ENCODE measurements around the gene HDAC8.
"Not testable (repeated sequence)": the region's sequence is repeated elsewhere in the genome, so short reads cannot be mapped to it uniquely, and the experiment has no call there.

HDAC8 gene

DNA sequence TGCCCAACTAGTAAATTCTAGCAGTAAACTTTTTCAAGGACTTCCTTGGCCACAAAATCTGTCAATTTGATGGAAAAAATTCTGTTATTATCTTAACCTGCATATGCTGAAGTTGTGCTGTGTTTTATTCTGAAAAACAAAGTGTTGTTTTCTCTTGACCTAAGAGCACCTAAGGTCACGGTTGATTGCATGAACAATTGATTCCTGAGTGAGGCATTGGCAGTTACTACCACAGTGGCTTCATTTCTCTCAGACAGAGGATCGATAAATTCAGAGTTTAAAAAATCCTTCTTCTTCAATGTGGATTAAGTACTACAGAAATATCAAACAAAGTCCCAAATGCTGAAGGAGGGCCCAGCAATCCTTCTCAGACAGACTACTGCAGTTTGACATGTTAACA is 6.2 kb downstream of the HDAC8 start:
- no peaks in the 10 kb centered on the region for H3K36me3 ChIP-seq (ENCODE audit: insufficient read depth)
- H3K27ac ChIP-seq, result no peak overlapping the region
- H3K79me2 ChIP-seq (ENCODE audit: insufficient read depth, low read depth), result peaks cover 5% of the 10 kb centered on the region; the same call in 1 of the 2 replicates

DNA sequence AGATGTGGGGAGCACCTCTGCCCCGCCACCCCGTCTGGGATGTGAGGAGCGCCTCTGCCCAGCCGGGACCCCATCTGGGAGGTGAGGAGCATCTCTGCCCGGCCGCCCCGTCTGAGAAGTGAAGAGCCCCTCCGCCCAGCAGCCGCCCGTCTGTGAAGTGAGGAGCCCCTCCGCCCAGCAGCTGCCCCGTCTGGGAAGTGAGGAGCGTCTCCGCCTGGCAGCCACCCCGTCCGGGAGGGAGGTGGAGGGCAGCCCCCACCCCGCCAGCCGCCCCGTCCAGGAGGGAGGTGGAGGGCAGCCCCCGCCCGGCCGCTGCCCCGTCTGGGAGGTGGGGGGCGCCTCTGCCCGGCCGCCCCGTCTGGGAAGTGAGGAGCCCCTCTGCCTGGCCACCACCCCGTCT is 13.0 kb downstream of the HDAC8 start:
- not testable (repeated sequence) for H2AFZ ChIP-seq (ENCODE audit: low read depth); H3K27ac ChIP-seq; H3K4me3 ChIP-seq (IDR thresholded peaks at IDR 0.05; ENCODE audit: insufficient read depth, low read depth, low read length); H3K79me2 ChIP-seq (ENCODE audit: insufficient read depth, low read depth); H4K20me1 ChIP-seq (ENCODE audit: insufficient read depth); H3K4me2 ChIP-seq; H3K9ac ChIP-seq; H3K36me3 ChIP-seq (ENCODE audit: insufficient read depth); H3K27me3 ChIP-seq (ENCODE audit: insufficient read depth, low read depth); H3K4me1 ChIP-seq (ENCODE audit: low read depth, poor library complexity, severe bottlenecking)

More for the DNA sequence above, 6.2 kb downstream of the HDAC8 start:
- H3K4me3 ChIP-seq (IDR thresholded peaks at IDR 0.05; ENCODE audit: insufficient read depth, low read depth, low read length), result no peak overlapping the region
- TF ChIP-seq, protein P1, sequence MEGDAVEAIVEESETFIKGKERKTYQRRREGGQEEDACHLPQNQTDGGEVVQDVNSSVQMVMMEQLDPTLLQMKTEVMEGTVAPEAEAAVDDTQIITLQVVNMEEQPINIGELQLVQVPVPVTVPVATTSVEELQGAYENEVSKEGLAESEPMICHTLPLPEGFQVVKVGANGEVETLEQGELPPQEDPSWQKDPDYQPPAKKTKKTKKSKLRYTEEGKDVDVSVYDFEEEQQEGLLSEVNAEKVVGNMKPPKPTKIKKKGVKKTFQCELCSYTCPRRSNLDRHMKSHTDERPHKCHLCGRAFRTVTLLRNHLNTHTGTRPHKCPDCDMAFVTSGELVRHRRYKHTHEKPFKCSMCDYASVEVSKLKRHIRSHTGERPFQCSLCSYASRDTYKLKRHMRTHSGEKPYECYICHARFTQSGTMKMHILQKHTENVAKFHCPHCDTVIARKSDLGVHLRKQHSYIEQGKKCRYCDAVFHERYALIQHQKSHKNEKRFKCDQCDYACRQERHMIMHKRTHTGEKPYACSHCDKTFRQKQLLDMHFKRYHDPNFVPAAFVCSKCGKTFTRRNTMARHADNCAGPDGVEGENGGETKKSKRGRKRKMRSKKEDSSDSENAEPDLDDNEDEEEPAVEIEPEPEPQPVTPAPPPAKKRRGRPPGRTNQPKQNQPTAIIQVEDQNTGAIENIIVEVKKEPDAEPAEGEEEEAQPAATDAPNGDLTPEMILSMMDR (conservative IDR thresholded peaks at IDR 0.05; ENCODE audit: low read depth, low read length), result no peak
- H4K20me1 ChIP-seq (ENCODE audit: insufficient read depth), result no peaks in the 10 kb centered on the region
- H2AFZ ChIP-seq (ENCODE audit: low read depth), result no peak overlapping the region
- no peak overlapping the region for H3K9ac ChIP-seq
- H3K27me3 ChIP-seq (ENCODE audit: insufficient read depth, low read depth), result no peaks in the 10 kb centered on the region
- no peaks in the 10 kb centered on the region for H3K4me1 ChIP-seq (ENCODE audit: low read depth, poor library complexity, severe bottlenecking)
- H3K4me2 ChIP-seq, result no peak overlapping the region

DNA sequence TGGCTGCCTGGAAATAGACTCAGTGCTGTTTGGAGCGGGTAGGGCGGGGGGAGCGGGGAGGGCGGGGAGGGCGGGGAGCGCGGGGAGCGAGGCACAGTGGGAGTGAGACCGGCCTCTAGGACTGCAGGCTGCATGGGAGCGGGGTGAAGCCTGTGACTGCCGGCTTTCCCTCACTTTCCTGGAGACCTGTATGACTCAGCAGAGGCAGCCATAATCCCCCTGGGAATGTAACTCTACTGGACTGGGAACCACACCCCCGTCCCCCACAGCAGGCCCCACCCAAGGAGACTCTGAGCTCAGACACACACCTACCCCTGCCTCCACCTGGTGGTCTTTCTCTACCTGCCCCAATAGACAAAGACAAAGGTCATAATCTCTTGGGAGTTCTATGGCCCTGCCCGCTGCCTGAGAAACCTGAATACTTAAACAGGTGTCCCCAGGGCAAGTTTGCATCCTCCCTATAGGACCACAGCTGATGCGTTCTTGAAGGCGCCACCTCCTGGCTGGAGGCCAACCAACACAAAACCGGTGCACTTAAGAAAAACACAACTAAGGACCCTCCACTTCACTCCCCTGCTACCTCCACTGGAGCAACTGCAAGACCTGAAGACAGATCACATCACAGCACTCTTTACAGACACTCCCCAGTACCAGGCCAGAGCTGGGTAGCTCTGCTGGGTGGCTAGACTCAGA is 18.0 kb downstream of the HDAC8 start:
- no peaks in the 10 kb centered on the region for H4K20me1 ChIP-seq (ENCODE audit: insufficient read depth)
- no peak overlapping the region for H3K27ac ChIP-seq
- H3K4me3 ChIP-seq (IDR thresholded peaks at IDR 0.05; ENCODE audit: insufficient read depth, low read depth, low read length), result no peak overlapping the region
- H2AFZ ChIP-seq (ENCODE audit: low read depth), result no peak overlapping the region
- TF ChIP-seq, protein P1 (conservative IDR thresholded peaks at IDR 0.05; ENCODE audit: low read depth, low read length), result no peak
- no peak overlapping the region for H3K9ac ChIP-seq
- H3K4me1 ChIP-seq (ENCODE audit: low read depth, poor library complexity, severe bottlenecking), result no peaks in the 10 kb centered on the region
- no peaks in the 10 kb centered on the region for H3K36me3 ChIP-seq (ENCODE audit: insufficient read depth)
- 0 out of 2 replicates have a peak, but pooled peaks cover 3% of the 10 kb centered on the region for H3K79me2 ChIP-seq (ENCODE audit: insufficient read depth, low read depth)
- no peaks in the 10 kb centered on the region for H3K27me3 ChIP-seq (ENCODE audit: insufficient read depth, low read depth)
- no peak overlapping the region for H3K4me2 ChIP-seq

DNA sequence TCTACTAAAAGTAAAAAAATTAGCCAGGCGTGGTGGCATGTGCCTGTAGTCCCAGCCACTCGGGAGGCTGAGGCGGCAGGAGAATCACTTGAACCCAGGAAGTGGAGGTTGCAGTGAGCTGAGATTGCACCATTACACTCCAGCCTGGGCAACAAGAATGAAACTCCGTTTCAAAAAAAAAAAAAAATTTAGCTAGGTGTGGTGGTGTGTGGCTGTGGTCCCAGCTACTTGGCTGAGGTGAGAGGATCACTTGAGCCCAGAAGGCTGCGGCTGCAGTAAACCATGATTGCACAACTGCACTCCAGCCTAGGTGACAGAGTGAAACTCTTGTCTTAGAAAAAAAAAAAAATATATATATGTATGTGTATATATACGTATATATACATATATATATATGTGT is 20.2 kb downstream of the HDAC8 start:
- H3K79me2 ChIP-seq (ENCODE audit: insufficient read depth, low read depth); H3K4me2 ChIP-seq; H3K27me3 ChIP-seq (ENCODE audit: insufficient read depth, low read depth); H3K4me3 ChIP-seq (IDR thresholded peaks at IDR 0.05; ENCODE audit: insufficient read depth, low read depth, low read length); H3K36me3 ChIP-seq (ENCODE audit: insufficient read depth); H3K9ac ChIP-seq; H3K4me1 ChIP-seq (ENCODE audit: low read depth, poor library complexity, severe bottlenecking); H3K27ac ChIP-seq; H2AFZ ChIP-seq (ENCODE audit: low read depth); H4K20me1 ChIP-seq (ENCODE audit: insufficient read depth): not testable (repeated sequence)

DNA sequence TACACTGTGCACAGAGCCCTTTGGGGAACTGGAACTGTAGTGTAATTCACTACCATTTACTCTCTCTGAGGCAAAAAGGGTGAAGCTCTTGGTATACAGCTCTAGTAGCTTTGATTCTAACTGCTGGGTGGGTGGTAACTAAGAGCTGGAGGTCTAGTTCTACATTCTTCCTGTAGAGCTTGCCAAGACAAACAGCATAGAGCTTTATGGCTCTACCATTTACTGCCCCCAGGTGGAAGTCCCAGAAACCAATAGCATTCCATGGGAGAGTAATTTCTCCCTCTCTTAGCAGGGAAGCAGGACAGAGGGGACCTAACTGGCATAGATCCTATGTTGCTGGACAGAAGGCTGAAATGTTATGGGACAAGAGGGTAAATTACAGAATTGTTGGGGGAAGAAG is 26.7 kb downstream of the HDAC8 start:
- no peaks in the 10 kb centered on the region for H3K36me3 ChIP-seq (ENCODE audit: insufficient read depth)
- no peak overlapping the region for H3K9ac ChIP-seq
- H3K27ac ChIP-seq, result no peak overlapping the region
- H3K4me2 ChIP-seq, result no peak overlapping the region
- H3K79me2 ChIP-seq (ENCODE audit: insufficient read depth, low read depth), result no peaks in the 10 kb centered on the region
- TF ChIP-seq, protein P1 (conservative IDR thresholded peaks at IDR 0.05; ENCODE audit: low read depth, low read length), result no peak
- no peaks in the 10 kb centered on the region for H3K4me1 ChIP-seq (ENCODE audit: low read depth, poor library complexity, severe bottlenecking)
- no peak overlapping the region for H3K4me3 ChIP-seq (IDR thresholded peaks at IDR 0.05; ENCODE audit: insufficient read depth, low read depth, low read length)
- H3K27me3 ChIP-seq (ENCODE audit: insufficient read depth, low read depth), result no peaks in the 10 kb centered on the region
- no peaks in the 10 kb centered on the region for H4K20me1 ChIP-seq (ENCODE audit: insufficient read depth)
- no peak overlapping the region for H2AFZ ChIP-seq (ENCODE audit: low read depth)

All from KMS-11 (cell line).